Fibroblast of lung (primary cell): ENCODE measurements around the gene APH1B.

ENCODE experiments used
- EZH2 ChIP-seq: IDR thresholded peaks from 2 replicates; pipeline ENCODE4 v1.5.1; 2012; ENCODE audit warnings: low read length, control low read depth, mild to moderate bottlenecking; ENCODE audit errors: missing control alignments
- TF ChIP-seq, protein P1 (sequence below), 2 donors: IDR thresholded peaks in 1 of 2; conservative IDR thresholded peaks in 1 of 2; 1 replicate in 1 of 2; 2 replicates in 1 of 2; pipeline ENCODE4 v1.5.1; 2011 to 2012; ENCODE audit warnings: low read length in 2 of 2, control low read depth in 1 of 2, inconsistent platforms in 1 of 2, low read depth in 1 of 2, mild to moderate bottlenecking in 1 of 2

DNA sequence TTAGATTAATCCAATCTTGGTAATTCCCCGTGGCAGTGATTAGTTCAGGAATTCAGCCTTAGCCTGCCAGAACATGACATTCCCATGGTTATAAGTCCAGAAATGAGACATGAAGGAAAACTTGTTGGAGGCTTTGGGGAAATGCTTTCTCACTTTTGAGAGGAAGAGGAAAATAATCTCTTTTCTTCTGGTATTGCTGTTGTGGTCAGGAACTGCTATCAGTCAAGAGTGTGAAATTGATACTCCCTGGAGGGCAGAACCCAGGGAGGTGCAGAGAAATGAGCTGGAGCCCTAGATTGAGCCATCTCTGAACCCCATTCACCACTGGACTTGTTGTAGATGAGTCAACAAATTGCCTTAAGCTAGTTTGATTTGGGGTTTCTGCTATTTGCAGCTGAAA is 38.6 kb upstream of the APH1B start:
- TF ChIP-seq, protein P1, sequence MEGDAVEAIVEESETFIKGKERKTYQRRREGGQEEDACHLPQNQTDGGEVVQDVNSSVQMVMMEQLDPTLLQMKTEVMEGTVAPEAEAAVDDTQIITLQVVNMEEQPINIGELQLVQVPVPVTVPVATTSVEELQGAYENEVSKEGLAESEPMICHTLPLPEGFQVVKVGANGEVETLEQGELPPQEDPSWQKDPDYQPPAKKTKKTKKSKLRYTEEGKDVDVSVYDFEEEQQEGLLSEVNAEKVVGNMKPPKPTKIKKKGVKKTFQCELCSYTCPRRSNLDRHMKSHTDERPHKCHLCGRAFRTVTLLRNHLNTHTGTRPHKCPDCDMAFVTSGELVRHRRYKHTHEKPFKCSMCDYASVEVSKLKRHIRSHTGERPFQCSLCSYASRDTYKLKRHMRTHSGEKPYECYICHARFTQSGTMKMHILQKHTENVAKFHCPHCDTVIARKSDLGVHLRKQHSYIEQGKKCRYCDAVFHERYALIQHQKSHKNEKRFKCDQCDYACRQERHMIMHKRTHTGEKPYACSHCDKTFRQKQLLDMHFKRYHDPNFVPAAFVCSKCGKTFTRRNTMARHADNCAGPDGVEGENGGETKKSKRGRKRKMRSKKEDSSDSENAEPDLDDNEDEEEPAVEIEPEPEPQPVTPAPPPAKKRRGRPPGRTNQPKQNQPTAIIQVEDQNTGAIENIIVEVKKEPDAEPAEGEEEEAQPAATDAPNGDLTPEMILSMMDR (conservative IDR thresholded peaks at IDR 0.05 in 1 of 2, IDR thresholded peaks at IDR 0.05 in 1 of 2; ENCODE audit: low read depth in 1 of 2, low read length in 2 of 2) = no peak
- TF ChIP-seq EZH2 = no peak
